ENCODE measurements around the gene FAM162A.

DNA sequence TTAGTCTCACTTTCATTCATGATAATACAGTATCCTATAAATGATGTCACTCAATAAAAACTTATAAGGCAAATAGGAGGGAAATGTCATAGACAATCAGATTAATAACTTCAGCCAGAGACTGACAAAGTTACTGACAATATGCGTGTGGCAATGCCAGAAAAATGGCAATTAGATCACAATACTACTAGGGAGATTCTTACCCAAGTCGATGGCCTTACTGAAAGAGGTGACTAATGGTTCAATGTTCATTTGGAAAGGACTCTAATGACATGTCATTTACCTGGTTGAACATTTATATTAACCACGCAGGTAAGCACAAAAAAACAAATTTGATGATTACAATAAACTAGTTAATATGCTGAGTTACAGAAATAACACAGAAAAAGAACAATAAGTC is 77.8 kb downstream of the FAM162A start:
- TF ChIP-seq POLR2AphosphoS5 (IDR thresholded peaks at IDR 0.05; ENCODE audit: borderline replicate concordance, low read depth, low read length) (no peak), EZH2 (IDR thresholded peaks at IDR 0.05) (no peak), FOXP2 (optimal IDR thresholded peaks at IDR 0.05; ENCODE audit: control extremely low read depth, extremely low read length, insufficient read depth) (no peak)
